ENCODE results near the gene TENT4A.

TENT4A gene

GRCh38 chr5:6805841-6806240 is 92.6 kb downstream of the TENT4A start:
- DNase-seq (ENCODE audit: low spot score) = no peak

All from hematopoietic multipotent progenitor cell treated with erythropoietin and hydrocortisone succinate and interleukin-3 and kit ligand, for 17 days (in vitro differentiated cells).